H7 (cell line): ENCODE data around the gene GPR158. TPM values are rescaled to one million over a fixed set of nuclear protein-coding genes. Genes with fewer than 3 reads are reported as not detected.
"Not testable (repeated sequence)": the region's sequence is repeated elsewhere in the genome, so short reads cannot be mapped to it uniquely, and the experiment has no call there.

Experiments used
- DNase-seq: peaks from one replicate; pipeline ENCODE4 v3.0.0; 2012
- H3K27me3 ChIP-seq: 2 replicates; pipeline ENCODE4 v1.6.0; 2011; ENCODE audit warnings: mild to moderate bottlenecking, low read length; ENCODE audit not compliant: control insufficient read depth, insufficient read depth
- H3K36me3 ChIP-seq: replicated peaks from 2 replicates; pipeline ENCODE4 v1.5.1; 2011; ENCODE audit warnings: low read length; ENCODE audit not compliant: control insufficient read depth, insufficient read depth
- H3K4me3 ChIP-seq: 2 replicates; pipeline ENCODE4 v1.5.1; 2011; ENCODE audit warnings: low read depth, mild to moderate bottlenecking, control low read depth, low read length, moderate library complexity; ENCODE audit not compliant: insufficient read depth
- total RNA-seq: library from RNA; depleted of rRNA; stranded (reverse); fragments of >200 nt; shearing (Covaris generic); gene quantifications from 2 replicates; pipeline ENCODE4 v1.2.3, GENCODE V29; 2014; rRNA removed

Gene GPR158
- total RNA-seq = 0.35 and 0.44 TPM in 2 replicates

DNA sequence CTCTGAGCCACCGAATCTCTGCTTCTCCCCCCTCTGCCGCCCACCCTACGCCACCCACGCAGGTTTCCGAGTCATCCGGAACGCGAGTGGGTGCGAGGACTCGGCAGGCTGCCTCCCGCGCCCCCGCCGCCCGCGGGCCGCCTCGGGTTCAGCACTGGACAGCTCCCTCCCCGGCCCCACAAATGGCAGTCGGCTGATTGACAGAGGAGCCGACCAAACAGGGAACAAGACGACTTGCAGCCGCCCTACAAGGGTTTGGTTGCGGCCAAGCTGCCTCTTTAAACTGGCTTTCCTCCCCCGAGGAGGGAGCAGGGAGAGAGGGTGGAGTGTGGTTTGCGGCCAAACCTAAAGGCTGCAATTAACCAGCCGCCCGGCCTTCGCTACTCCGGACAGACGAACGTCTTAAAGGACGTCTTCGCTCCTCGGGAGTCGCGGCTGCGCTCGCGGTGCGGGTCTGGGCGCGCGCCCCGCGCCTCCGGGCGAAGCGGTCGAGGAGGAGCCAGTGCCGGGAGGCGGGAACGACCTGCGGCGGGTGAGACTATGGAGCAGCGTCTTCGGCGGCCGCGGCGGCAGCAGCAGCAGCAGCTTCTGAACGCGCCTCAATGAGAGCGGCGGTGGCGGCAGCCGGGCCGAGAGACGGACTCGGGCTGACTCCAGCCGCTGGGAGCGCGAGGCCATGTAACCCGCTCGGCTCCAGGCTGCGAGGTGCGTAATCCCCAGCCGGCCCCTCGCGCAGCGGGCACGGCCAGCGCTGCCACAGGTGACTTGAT, at the start of gene GPR158:
TSS of gene GPR158 (plus strand) at position 541 of the 770 bp plus-strand sequence. CDS start 420 bp downstream, outside the sequence.
- H3K36me3 ChIP-seq = no peaks in the 10 kb centered on the region
- peaks cover 29% of the 10 kb centered on the region for H3K27me3 ChIP-seq
- peak; percentile 94 for DNase-seq
- peak within 1 kb of the TSS; percentile 77 for H3K4me3 ChIP-seq

GRCh38 chr10:25125201-25125611, 49.6 kb upstream of the GPR158 start:
- DNase-seq = peak; percentile 45
- Histone ChIP-seq H3K36me3 (no peaks in the 10 kb centered on the region), H3K27me3 (no peaks in the 10 kb centered on the region), H3K4me3 (no peak overlapping the region)

- no peaks in the 10 kb centered on the region for H3K36me3 ChIP-seq
- no peak for DNase-seq
- H3K4me3 ChIP-seq = no peak overlapping the region
- no peaks in the 10 kb centered on the region for H3K27me3 ChIP-seq
These were observed 45.2 kb upstream of the GPR158 start for GRCh38 chr10:25129592-25129991.

- no peak for DNase-seq
- no peaks in the 10 kb centered on the region for H3K27me3 ChIP-seq
- no peaks in the 10 kb centered on the region for H3K36me3 ChIP-seq
- no peak overlapping the region for H3K4me3 ChIP-seq
These were observed 43.9 kb upstream of the GPR158 start for GRCh38 chr10:25130906-25131305.

DNA sequence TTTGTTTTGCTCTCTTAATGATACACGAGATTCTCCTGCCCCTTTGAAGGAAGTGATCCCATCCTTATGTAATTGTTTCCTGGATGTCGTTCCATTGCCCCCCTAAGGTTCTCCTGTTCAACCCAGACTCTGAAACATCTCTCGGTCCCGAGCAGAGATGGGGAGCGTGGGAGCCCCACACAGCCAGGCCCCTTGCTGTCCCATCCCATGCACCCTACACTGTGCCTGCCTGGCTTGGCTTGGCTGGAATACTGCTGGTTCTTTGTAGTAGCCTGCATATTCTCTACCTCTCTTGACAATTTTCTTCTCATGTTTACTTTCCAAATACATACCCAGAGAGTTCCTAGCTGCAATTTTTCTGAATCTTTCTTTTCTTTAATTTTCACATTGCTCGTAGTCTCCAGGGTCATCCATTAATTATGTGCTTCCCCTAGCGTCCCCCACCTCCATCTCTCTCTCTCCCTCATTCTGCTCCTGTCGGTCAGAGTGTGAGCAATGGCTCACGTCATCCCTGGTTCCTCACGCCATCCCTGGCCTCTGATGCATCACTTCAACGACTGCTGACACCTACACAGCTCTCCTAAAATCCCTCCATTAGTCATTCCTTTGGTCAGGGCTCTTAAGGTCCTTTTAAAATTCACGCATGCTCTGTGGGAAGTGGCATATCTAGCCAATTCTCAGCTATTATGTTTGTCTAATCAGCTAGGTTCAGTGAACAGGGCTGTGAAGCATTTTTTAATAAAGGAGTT, 32.5 kb upstream of the GPR158 start:
- Histone ChIP-seq H3K27me3 (no peaks in the 10 kb centered on the region), H3K4me3 (no peak overlapping the region), H3K36me3 (no peaks in the 10 kb centered on the region)
- no peak for DNase-seq

DNA sequence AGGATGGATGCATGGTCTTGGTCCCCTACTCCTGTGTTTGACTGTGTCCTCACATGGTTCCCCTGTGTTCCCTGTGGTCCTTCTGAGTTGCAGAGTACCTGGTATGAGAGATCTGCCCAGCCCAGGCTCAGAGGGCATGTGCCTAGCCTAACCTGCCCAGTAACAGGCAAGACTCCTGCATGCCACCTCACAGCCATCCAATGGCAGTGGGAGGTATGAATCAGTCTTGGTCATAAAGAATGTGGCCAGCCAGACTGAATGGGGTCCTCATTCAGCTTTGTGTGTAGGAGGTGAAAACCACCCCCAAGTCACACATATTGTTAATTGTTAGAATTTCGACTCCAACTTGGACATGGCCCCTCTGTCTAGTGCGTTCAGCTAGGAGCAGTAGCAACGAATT, 17.2 kb upstream of the GPR158 start:
- Histone ChIP-seq H3K27me3 (no peaks in the 10 kb centered on the region), H3K36me3 (no peaks in the 10 kb centered on the region), H3K4me3 (no peak overlapping the region)
- DNase-seq = no peak

- Histone ChIP-seq H3K36me3 (no peaks in the 10 kb centered on the region), H3K4me3 (no peak overlapping the region), H3K27me3 (no peaks in the 10 kb centered on the region)
- DNase-seq = no peak
These were observed 15.2 kb upstream of the GPR158 start for GRCh38 chr10:25159591-25159990.

GRCh38 chr10:25162391-25162790, 12.4 kb upstream of the GPR158 start:
- Histone ChIP-seq H3K4me3 (no peak overlapping the region), H3K27me3 (no peaks in the 10 kb centered on the region), H3K36me3 (no peaks in the 10 kb centered on the region)
- no peak for DNase-seq

DNA sequence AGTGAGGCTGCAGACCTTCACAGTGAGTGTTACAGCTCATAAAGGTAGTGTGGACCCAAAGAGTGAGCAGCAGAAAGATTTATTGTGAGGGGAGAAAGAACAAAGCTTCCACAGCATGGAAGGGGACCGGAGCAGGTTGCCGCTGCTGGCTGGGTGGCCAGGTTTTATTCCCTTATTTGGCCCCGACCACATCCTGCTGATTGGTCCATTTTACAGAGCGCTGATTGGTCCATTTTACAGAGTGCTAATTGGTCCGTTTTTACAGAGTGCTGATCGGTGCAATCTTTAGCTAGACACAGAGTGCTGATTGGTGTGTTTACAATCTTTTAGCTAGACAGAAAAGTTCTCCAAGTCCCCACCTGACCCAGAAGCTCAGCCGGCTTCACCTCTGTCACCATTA, 11.3 kb upstream of the GPR158 start:
- H3K27me3 ChIP-seq, H3K4me3 ChIP-seq, DNase-seq, H3K36me3 ChIP-seq: not testable (repeated sequence)

GRCh38 chr10:25169740-25170139, 5.1 kb upstream of the GPR158 start:
- Histone ChIP-seq H3K4me3 (no peak overlapping the region), H3K27me3 (peaks cover 5% of the 10 kb centered on the region), H3K36me3 (no peaks in the 10 kb centered on the region)
- no peak for DNase-seq

DNA sequence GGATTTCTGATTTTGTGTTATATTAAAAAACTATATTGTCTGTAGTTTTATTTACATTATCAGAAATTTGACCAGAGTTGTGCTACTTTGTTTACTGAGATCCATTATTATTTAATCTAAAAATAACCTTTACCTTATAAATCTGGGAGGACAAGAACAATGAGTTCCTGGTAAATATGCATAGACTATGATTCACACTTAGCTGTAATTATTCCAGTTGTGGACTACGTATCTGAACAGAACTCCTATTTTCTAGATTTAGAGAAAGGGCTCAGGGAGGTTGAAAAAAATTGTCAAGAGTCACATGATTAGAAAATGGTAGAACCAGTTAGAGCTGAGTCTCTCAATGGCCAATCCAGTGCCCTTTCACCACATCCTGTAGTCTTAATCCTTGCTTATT, 4.2 kb upstream of the GPR158 start:
- H3K36me3 ChIP-seq = no peaks in the 10 kb centered on the region
- peaks cover 13% of the 10 kb centered on the region for H3K27me3 ChIP-seq
- DNase-seq = no peak

DNA sequence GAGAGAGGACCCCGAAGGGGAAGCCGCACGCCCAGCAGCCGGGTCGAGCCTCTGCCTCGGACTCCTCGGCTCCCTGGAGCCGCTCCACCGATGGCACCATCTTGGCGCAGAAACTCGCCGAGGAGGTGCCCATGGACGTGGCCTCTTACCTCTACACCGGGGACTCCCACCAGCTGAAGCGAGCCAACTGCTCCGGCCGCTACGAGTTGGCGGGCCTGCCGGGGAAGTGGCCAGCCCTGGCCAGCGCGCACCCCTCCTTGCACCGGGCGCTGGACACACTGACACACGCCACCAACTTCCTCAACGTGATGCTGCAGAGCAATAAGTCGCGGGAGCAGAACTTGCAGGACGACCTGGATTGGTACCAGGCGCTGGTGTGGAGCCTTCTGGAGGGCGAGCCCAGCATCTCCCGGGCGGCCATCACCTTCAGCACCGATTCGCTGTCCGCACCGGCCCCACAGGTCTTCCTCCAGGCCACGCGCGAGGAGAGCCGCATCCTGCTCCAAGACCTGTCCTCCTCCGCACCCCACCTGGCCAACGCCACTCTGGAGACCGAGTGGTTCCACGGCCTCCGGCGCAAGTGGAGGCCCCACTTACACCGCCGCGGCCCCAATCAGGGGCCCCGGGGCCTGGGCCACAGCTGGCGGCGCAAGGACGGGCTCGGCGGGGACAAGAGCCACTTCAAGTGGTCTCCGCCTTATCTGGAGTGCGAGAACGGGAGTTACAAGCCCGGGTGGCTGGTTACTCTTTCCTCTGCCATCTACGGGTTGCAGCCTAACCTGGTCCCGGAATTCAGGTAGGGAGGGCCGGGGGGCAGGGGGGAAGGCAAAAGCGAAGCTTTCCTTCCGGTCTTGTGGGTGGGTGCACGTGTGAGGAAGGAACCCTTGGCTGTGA, 973 bp downstream of the GPR158 start:
- peak overlapping the region; percentile 77 for H3K4me3 ChIP-seq
- H3K27me3 ChIP-seq = peaks cover 29% of the 10 kb centered on the region
- peak; percentile 72 for DNase-seq
- no peaks in the 10 kb centered on the region for H3K36me3 ChIP-seq

More for the DNA sequence above, 4.2 kb upstream of the GPR158 start:
- no peak overlapping the region for H3K4me3 ChIP-seq

- H3K4me3 ChIP-seq = peak overlapping the region; percentile 77
- H3K27me3 ChIP-seq = peaks cover 29% of the 10 kb centered on the region
- DNase-seq = peak; percentile 61
- no peaks in the 10 kb centered on the region for H3K36me3 ChIP-seq
These were observed 1.7 kb downstream of the GPR158 start for GRCh38 chr10:25176421-25176968.

DNA sequence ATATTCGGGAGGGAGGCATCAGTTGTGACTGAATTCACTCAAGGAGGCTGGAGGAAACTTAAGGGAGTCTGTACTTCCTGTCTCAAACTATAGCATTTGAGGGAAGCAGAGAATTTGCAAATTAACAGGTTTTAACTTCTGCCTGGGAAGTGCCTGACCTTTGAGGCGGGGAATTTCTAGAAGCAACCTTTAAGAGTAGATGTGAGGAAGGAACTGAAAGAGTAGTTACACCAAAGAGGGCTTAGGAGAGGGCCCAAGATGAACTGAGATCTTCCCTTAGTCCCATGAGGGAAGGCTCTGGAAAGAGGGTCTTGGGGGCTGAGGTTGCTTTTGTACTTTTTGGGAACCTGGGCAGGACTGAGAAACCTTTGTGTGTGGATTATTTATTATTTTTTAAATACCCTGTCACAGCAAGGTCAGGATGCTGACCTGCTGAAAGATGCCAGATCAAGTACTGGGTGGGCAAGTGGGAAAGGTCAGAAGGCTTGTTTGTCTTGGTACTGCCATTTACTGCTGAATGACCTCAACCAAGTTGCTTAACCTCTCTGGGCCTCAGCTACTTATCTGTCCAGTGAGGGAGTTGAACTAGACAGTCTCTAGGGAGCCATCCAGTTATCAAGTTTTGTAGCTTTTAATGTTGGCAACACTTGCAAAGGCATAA, 2.4 kb downstream of the GPR158 start:
- no peak for DNase-seq
- H3K36me3 ChIP-seq = no peaks in the 10 kb centered on the region
- peak overlapping the region; percentile 77 for H3K4me3 ChIP-seq
- peaks cover 29% of the 10 kb centered on the region for H3K27me3 ChIP-seq
